ENCODE data around the gene GPR55.
A peak's percentile ranks its signal among the peaks of the same experiment; 100 is the strongest.

Gene GPR55

GRCh38 chr2:230919240-230919639 lies 5.8 kb downstream of the GPR55 start:
- no peak for DNase-seq (ENCODE audit: low read depth)

GRCh38 chr2:230916218-230916617 lies 8.8 kb downstream of the GPR55 start:
- DNase-seq (ENCODE audit: low read depth) = no peak

- DNase-seq (ENCODE audit: low read depth) = no peak
These were observed 9.7 kb downstream of the GPR55 start for GRCh38 chr2:230915319-230915718.

DNA sequence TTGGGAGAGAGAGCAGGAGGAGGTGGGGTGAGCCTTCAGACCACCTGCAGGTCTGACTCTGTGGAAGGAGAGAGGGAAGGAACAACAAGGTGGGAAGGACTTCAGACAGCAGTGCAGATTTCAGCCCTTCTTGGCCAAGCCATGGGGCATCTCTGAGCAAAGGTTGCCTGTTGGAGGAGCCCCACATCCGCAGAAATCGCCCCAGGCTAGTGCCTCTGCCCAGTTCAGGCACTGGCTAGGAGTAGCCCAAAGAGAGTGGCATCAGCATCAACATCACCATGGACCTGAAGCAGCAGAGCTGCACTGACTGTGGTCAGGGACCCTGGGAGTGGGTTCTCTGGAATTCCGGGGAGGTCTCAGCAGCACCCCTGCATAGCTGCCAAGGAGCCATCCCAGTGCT lies 10.2 kb downstream of the GPR55 start:
- DNase-seq (ENCODE audit: low read depth) = no peak

GRCh38 chr2:230913406-230914143 lies 11.5 kb downstream of the GPR55 start:
- peak; percentile 26 for DNase-seq (ENCODE audit: low read depth)

GRCh38 chr2:230912724-230913123 lies 12.3 kb downstream of the GPR55 start:
- DNase-seq (ENCODE audit: low read depth) = no peak

DNA sequence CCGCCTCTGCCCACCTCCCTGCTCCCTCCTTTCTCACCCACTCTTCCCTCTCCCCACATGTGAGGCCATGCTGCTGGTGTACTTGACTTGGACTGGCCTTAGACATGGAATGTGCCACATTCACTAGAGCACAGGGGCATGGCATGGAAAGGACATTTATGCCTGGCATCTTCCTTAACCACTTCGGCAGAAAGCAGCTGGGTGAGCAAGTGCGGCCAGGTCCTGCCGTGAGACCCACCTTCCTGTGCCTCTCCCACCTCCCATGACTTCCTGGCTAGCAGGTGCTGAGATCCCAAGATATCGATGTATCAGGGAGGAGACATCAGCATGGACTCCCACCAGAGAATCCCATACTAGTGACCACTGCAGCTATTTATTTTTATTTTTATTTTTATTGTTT lies 13.0 kb downstream of the GPR55 start:
- DNase-seq (ENCODE audit: low read depth) = no peak

DNA sequence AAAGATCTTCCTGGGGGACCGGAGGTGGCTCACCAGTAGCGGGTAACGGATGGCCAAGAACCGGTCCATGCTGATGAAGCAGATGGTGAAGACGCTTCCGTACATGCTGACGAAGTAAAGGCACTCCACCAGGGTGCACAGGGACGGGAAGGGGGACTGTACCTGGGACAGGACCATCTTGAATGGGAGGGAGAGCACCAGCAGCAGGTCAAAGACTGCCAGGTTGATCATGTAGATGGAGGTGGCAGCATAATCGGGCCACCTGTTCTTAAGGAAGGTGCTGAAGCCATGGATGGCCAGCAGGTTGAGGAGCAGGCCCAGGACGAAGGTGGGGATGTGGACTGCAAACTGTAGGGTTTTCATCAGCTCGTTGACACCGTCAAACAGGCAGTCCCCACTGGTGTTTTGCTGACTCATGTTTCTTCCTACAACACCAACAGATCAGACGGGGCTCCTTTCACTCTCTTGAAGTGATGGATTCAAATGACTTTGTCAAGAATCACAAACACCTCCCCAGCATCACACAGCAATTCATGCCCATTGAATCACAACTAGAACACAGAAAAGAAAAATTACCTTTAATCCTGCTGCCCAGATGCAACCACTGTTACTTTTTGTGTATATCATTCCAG lies 14.4 kb downstream of the GPR55 start:
- no peak for DNase-seq (ENCODE audit: low read depth)

GRCh38 chr2:230909841-230910545 lies 15.0 kb downstream of the GPR55 start:
- DNase-seq (ENCODE audit: low read depth) = no peak

- DNase-seq (ENCODE audit: low read depth) = no peak
These were observed 16.3 kb downstream of the GPR55 start for GRCh38 chr2:230908595-230909191.

DNA sequence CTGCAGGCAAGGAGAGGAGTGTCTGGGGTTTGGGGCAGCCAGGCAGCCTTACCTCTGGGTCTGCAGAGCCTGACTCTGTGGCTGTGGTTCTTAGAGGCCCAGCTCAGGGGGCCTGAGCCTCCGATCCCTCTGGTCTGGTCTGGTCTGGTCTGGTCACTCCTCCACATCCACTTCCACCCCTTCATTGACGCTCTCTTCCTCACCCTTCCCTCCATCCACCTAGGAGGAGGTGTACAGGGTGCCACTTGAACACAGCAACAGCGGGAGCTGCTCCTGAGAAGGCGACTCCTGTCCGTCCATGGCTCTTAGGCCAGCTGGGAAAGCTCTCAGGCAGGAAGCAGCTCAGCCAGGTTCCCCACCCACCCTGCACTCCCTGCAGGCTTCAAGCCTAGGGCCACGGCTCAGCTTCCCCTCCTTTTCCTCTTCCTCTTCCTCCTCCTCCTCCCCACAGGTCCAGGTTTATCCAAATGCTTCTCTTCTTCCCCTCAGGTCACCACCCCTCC lies 16.9 kb downstream of the GPR55 start:
- no peak for DNase-seq (ENCODE audit: low read depth)

GRCh38 chr2:230907361-230908091 lies 17.5 kb downstream of the GPR55 start:
- DNase-seq (ENCODE audit: low read depth) = no peak

DNA sequence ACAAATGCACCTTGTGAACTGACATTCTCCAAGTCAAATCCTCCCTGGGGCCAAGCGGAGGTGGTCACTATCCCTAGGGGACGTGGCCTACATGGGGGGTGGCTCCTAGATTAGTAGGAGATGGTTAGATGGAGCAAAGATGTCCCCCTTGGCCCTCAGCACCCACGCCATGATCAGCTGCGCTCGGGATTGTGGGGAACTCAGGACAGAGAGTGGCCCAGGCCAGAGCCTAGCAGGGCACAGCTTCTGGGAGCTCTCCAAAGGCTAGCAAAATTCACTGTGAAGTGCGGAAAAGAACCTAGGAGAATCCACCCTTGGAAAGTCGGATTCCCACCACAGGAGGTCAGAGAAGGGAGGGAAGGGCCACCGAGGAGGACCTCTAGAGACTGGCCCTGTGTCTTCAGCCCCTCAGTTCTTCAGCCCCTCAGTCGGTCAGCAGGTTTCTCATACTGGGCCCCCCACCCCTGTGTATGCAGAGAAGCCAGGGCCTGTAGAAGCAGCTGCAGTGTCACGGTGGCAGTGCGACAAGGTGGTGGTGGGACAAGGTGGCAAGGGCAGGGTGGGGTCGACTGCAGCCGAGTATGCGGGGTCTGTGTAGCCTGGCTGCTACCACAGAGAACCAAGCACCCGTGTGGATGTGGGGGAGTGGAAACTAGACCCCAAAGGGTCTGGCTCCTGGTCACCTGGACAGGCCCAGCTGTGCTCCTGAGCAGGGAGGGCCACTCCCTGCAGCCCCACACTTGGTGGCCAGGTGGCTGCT lies 18.4 kb downstream of the GPR55 start:
- no peak for DNase-seq (ENCODE audit: low read depth)

- no peak for DNase-seq (ENCODE audit: low read depth)
These were observed 19.3 kb downstream of the GPR55 start for GRCh38 chr2:230905448-230906421.

DNA sequence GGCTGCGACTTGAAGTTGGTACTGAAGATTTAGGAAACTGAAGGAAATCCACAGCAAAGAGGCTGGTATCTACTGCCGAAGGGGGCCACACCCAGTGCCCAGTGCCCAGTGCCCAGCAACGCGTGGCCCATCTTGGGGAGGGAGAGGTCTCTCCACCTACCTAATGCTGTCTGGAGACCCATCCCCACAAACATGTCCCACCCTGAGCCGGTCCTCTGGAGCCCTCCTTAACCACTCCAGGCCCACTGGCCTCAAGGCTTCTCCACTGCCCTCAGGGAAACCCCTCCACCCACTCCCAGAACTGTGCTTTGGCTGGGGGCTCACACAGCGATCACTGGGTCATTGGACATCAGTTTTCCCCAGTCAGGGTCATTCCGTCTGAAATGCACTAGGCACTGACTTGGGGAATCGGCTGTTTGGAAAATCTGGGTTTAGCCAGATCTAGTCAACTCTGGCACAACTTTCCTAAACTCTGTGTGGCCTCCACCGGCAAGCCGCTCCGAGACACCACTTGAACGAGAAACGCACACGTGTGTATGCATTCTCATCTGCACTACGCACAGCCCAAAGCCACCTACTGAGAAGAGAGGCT lies 20.1 kb downstream of the GPR55 start:
- DNase-seq (ENCODE audit: low read depth) = no peak

GRCh38 chr2:230903231-230904150 lies 21.6 kb downstream of the GPR55 start:
- no peak for DNase-seq (ENCODE audit: low read depth)

GRCh38 chr2:230902180-230902899 lies 22.7 kb downstream of the GPR55 start:
- DNase-seq (ENCODE audit: low read depth) = peak; percentile 14

DNA sequence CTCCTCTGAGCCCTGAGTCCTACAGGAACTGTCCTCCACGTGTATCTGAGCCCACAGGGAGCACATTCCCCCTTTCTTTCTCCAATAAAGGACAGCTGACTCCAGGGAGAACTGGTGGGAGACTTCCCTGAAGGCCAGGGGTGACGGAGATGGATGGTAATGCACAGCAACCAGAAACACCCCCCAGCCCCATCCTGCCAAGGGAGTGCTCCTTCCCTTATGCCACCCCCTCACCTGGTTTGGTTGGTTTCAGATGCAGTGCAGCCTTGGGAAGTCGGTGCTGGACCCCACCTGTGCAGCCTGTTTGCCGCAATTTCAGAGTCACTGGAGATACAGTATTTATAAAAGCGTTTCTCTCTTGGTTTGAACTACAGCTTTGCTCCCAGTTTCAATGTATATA lies 24.0 kb downstream of the GPR55 start:
- DNase-seq (ENCODE audit: low read depth) = no peak
